Activated CD4-positive, alpha-beta T cell treated with anti-CD3 and anti-CD28 coated beads for 24 hours (primary cell): ENCODE results near the gene TBL3.
"Not testable (repeated sequence)": the region's sequence is repeated elsewhere in the genome, so short reads cannot be mapped to it uniquely, and the experiment has no call there.

ENCODE experiments used
- DNase-seq, 2 donors: peaks; one replicate each; pipeline ENCODE4 v3.0.0-alpha.2; 2020; ENCODE audit warnings: low read depth in 2 of 2

The TBL3 gene

GRCh38 chr16:1998852-1999801 lies 27.3 kb downstream of the TBL3 start:
- no peak for DNase-seq

- DNase-seq: no peak
Observed at GRCh38 chr16:1999866-2000514, 28.1 kb downstream of the TBL3 start.

- no peak for DNase-seq
Observed at GRCh38 chr16:2001035-2001434, 29.2 kb downstream of the TBL3 start.

GRCh38 chr16:2001456-2002355 lies 29.9 kb downstream of the TBL3 start:
- no peak for DNase-seq

- no peak for DNase-seq
Observed at GRCh38 chr16:2002406-2003230, 30.8 kb downstream of the TBL3 start.

- DNase-seq: no peak
Observed at GRCh38 chr16:2003231-2003826, 31.5 kb downstream of the TBL3 start.

GRCh38 chr16:2003827-2004641 lies 32.2 kb downstream of the TBL3 start:
- peak; percentile 80 to 90 for DNase-seq

GRCh38 chr16:2004795-2005517 lies 33.1 kb downstream of the TBL3 start:
- DNase-seq: no peak

- no peak for DNase-seq
Observed at GRCh38 chr16:2005646-2006045, 33.8 kb downstream of the TBL3 start.

- DNase-seq: no peak
Observed at GRCh38 chr16:2006317-2006716, 34.5 kb downstream of the TBL3 start.

GRCh38 chr16:2007081-2007836 lies 35.4 kb downstream of the TBL3 start:
- DNase-seq: no peak

- DNase-seq: no peak
Observed at GRCh38 chr16:2008009-2008526, 36.2 kb downstream of the TBL3 start.

GRCh38 chr16:2008631-2009163 lies 36.8 kb downstream of the TBL3 start:
- no peak for DNase-seq

- DNase-seq: no peak
Observed at GRCh38 chr16:2009164-2009711, 37.4 kb downstream of the TBL3 start.

GRCh38 chr16:2009791-2010510 lies 38.1 kb downstream of the TBL3 start, which contains the start of gene ZNF598:
ZNF598 (minus strand) TSS chr16:2009821.
- peak; percentile 66 to 69 for DNase-seq

- DNase-seq: not testable (repeated sequence)
Observed at GRCh38 chr16:2011726-2012125, 39.9 kb downstream of the TBL3 start.

GRCh38 chr16:2013527-2013926 lies 41.7 kb downstream of the TBL3 start:
- DNase-seq: no peak
